DMS153 (cell line): ENCODE results near the gene RBBP8NL.

Experiments used
- DNase-seq: peaks from one replicate; lab custom pipeline; 2025; lab: John Stamatoyannopoulos, UW

Gene RBBP8NL

DNA sequence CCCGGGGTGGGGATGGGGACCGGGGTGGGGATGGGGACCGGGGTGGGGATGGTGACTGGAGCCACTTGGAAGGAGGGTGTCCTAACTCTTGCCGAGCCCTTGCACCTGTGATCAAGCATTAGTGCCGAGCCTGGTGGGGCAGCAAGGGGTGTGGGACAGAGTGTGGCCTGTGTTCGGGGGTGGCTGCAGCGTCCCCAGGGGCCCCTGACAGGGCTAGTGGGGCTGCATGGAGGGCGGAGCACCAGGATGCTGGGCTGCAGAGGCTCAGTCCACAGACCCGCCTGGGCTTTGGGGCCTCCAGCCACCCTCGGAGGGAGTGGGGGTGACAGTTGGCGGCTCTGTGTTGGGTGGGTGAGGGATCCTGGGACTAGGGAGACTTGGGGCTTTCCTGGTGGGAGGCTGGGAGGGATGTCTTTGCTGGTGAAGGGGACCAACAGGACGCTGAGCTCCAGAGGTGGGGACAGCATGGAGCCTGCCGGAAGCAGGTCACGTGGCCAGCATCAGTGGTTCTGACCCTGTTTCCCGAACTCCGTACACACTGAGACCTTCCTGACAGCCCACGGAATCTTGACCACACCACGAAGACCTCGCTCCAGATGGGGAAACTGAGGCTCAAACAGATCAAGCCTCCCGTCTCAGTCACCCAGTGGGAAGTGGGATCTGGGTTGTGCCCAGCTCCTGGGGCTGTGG is 4.6 kb downstream of the RBBP8NL start:
- no peak for DNase-seq

DNA sequence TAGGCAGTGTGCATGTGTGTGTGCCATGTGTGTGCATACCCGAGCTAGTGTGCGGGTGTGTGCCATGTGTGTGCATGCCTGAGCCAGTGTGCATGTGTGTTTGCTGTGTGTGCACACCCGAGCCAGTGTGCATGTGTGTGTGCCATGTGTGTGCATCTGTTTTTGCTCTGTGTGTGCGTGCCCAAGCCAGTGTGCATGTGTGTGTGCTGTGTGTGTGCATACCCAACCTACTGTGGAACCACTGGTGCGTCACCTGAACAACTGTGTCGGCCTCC is 5.7 kb downstream of the RBBP8NL start:
- DNase-seq: no peak

GRCh38 chr20:62420846-62421715 is 6.3 kb downstream of the RBBP8NL start:
- DNase-seq: no peak

- no peak for DNase-seq
Measured at GRCh38 chr20:62419759-62420158, 7.6 kb downstream of the RBBP8NL start.

GRCh38 chr20:62418709-62419487 is 8.4 kb downstream of the RBBP8NL start:
- no peak for DNase-seq

DNA sequence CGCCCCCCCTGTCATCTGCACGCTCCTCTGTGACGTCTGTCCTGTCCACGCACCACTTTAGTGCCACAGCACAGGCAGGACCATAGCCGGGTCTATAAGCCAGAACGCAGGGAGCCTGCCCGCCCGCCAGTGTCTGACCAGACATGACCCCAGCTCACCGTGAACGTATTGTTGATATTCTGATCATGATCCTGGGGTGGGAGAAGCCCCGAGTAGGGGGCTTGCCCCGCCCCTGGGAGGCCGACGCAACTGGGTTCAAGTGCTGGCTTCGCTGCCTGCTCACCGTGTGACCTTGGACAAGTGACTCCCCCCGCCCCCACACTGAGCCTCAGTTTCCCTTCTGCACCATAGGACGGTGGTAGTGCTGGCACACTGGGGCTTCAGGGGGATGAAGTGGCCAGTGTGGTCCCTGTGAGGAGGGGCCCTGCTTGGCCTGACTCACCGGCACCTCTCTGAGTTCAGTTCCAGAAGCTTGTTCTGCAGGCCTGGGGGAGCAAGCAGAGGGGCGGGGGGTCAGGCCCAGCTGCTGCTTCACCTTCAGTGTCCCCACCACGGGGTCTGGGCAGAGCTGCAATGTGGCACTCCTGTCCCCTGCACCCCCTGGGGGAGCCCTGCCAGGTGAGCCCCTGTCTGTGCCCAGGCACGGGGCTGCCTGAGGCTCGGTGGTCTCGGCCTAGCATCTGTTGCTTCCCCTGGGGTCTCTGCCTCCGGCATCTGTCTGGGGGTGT is 9.2 kb downstream of the RBBP8NL start:
- DNase-seq: no peak

GRCh38 chr20:62416651-62417637 is 10.4 kb downstream of the RBBP8NL start:
- DNase-seq: no peak

- no peak for DNase-seq
Measured at GRCh38 chr20:62415354-62416111, 11.8 kb downstream of the RBBP8NL start.

- no peak for DNase-seq
Measured at GRCh38 chr20:62413896-62414481, 13.3 kb downstream of the RBBP8NL start.

DNA sequence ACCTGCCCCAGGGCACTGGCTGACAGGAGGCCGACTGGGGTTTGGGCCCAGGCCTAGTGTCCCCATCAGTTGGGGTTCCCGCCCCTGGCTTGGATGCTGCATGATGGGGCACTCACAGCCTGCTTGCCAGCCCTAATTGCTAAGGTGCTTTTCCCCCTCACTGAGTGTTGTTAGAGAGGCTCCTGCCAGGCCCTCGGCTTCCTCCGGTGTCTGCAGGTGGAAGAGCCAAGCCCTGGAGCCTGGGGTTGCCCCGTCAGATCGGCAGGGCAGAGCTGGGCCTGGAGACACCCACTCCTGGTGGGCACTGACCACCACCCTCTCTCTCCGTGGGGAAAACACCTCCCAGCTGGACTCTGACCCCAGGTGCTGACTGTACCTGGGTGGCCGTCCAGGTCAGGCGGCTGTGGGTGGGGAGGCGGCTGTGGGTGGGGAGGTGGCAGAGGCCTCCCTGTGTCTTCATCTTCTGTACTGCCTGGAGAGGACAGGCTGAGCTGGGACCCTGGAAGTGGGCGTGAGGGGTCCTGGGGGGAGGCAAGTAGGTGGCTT is 14.2 kb downstream of the RBBP8NL start:
- no peak for DNase-seq

GRCh38 chr20:62412194-62413024 is 14.9 kb downstream of the RBBP8NL start:
- peak; percentile 48 for DNase-seq

GRCh38 chr20:62411479-62412193 is 15.7 kb downstream of the RBBP8NL start:
- DNase-seq: peak; percentile 31

GRCh38 chr20:62410746-62411478 is 16.4 kb downstream of the RBBP8NL start:
- DNase-seq: no peak

- DNase-seq: peak; percentile 74
Measured at GRCh38 chr20:62409931-62410745, 17.2 kb downstream of the RBBP8NL start.

- DNase-seq: no peak
Measured at GRCh38 chr20:62409086-62409853, 18.1 kb downstream of the RBBP8NL start.

DNA sequence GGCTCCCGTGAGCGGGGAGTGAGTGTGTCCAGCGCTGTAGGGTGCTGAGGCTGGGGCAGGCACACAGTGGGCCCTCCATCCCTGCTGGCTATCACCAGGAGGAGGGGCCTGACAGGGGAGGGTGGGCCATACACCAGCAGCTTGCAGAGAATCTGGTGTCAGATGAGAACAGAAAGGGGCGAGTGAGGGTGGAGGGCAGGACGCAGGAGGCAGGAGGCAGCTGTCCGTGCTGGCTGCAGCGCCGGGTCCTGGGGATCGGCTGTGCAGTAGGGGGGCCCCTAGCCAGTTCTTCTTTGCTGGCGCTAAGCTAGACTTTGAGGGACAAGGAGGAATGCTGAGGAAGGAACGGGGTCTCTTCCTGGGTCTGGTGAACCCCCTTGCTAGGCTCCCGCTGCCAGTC is 18.7 kb downstream of the RBBP8NL start:
- no peak for DNase-seq
